ENCODE results near the gene TNS1. TPM values are rescaled to one million over a fixed set of nuclear protein-coding genes. Genes with fewer than 3 reads are reported as not detected.

TNS1 gene
- total RNA-seq, 4 donors from 2014 or later = 23.1 to 156 (median 81.1) TPM

DNA sequence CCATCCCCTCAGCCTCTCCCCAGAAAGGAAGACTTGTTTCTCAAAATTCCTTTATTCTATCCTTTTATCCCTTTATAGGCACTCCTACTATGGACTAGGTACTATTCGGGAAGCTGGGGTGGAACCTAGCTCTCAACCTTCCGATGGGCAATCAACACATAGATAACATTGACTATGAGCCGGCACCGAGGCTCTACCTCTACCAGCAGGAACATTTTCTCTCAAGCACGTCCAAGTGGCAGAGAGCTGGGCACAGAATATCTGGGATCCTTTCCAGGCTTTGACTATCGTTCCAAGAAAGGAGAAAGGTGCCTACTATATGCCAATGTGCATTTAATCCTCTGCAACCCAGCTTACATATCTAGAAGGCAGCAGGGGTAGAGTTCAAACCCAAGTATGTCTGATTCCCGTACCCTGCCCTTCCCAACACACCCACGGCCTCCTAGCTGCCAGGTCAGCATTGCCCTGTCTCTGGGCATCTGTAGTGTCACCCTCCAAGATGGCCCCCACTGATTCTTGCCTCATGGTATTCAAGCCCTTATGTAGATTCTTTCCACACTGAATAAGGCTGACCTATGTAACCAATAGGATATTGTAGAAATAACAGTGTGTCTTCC is 28.3 kb downstream of the TNS1 start:
- no peaks in the 10 kb centered on the region for H3K36me3 ChIP-seq
- H3K4me1 ChIP-seq = peaks cover 0 to 21% (median 0%) of the 10 kb centered on the region in 4 donors
- peak overlapping the region in 1 of 4 donors; percentile 45 for H3K27ac ChIP-seq
- no peak overlapping the region for H3K4me3 ChIP-seq
- no peaks in the 10 kb centered on the region for H3K9me3 ChIP-seq
- TF ChIP-seq POLR2A (IDR thresholded peaks at IDR 0.05) = no peak
- TF ChIP-seq, protein P1, sequence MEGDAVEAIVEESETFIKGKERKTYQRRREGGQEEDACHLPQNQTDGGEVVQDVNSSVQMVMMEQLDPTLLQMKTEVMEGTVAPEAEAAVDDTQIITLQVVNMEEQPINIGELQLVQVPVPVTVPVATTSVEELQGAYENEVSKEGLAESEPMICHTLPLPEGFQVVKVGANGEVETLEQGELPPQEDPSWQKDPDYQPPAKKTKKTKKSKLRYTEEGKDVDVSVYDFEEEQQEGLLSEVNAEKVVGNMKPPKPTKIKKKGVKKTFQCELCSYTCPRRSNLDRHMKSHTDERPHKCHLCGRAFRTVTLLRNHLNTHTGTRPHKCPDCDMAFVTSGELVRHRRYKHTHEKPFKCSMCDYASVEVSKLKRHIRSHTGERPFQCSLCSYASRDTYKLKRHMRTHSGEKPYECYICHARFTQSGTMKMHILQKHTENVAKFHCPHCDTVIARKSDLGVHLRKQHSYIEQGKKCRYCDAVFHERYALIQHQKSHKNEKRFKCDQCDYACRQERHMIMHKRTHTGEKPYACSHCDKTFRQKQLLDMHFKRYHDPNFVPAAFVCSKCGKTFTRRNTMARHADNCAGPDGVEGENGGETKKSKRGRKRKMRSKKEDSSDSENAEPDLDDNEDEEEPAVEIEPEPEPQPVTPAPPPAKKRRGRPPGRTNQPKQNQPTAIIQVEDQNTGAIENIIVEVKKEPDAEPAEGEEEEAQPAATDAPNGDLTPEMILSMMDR (IDR thresholded peaks at IDR 0.05) = no peak
- peak in 1 of 3 donors; percentile 17 for DNase-seq
- H3K27me3 ChIP-seq = no peaks in the 10 kb centered on the region

DNA sequence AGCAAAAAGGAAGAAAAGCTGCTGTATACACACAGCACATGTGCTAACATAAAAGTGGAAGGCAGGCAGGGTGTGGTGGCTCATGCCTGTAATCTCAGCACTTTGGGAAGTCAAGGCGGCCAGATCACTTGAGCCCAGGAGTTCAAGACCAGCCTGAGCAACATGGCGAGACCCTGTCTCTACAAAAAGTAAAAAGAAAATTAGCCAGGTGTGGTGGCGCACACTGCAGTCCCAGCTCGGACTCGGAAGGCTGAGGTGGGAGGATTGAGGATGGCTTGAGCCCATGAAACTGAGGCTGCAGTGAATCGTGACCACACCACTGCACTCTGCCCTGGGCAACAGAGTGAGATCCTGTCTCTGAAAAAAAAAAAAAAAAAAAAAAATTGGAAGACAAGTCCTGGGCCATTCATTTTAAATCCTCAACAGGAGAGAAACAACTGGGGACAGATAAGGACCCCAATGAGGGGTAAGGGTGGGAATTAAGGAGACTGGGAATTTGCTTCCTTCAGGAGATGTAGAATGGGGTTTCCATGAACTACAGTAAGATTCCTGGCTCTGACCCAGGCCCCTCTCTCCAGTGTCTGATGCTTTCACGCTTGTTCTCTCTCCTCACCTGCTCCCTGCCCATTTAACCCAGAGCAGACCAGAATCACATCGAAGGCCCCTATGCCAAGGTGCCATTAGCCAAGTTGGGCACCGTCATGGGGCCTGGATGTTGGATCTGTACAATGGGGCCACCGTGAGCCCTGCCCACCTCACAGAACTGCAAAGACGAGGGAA is 29.6 kb downstream of the TNS1 start:
- Histone ChIP-seq H3K4me3 (no peak overlapping the region), H3K9me3 (no peaks in the 10 kb centered on the region), H3K36me3 (no peaks in the 10 kb centered on the region), H3K27ac (peak overlapping the region in 2 of 4 donors; percentile 46 to 59), H3K4me1 (peaks cover 0 to 8% (median 0%) of the 10 kb centered on the region in 4 donors), H3K27me3 (no peaks in the 10 kb centered on the region)
- DNase-seq = peak in 1 of 3 donors; percentile 38
- TF ChIP-seq, protein P1 (IDR thresholded peaks at IDR 0.05) = no peak
- TF ChIP-seq POLR2A (IDR thresholded peaks at IDR 0.05) = no peak

DNA sequence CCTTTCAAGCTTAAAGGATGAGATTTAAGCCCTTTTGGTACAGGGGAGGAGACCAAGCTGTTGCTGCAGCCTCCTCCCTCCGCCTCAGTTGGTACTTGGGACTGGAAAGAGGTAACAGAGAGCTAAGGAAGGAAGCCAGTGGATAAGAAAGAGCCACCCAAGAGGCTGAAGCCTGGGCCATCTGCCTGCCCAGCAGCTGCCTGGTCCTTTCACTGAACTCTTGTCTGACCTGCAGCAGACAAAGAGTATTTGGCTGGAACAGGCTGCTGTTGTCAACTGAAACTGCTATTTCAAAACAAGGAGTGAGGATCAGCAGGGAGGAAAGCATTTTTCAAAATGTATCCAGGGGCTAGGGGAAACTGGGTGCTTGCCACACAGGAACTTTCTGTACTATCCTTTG is 30.3 kb downstream of the TNS1 start:
- Histone ChIP-seq H3K4me1 (peaks cover 0 to 6% (median 0%) of the 10 kb centered on the region in 4 donors), H3K27me3 (no peaks in the 10 kb centered on the region), H3K36me3 (no peaks in the 10 kb centered on the region), H3K27ac (peak overlapping the region in 1 of 4 donors; percentile 59), H3K9me3 (no peaks in the 10 kb centered on the region), H3K4me3 (no peak overlapping the region)
- TF ChIP-seq POLR2A (IDR thresholded peaks at IDR 0.05) = no peak
- TF ChIP-seq, protein P1 (IDR thresholded peaks at IDR 0.05) = no peak
- peak in 1 of 3 donors; percentile 44 for DNase-seq

DNA sequence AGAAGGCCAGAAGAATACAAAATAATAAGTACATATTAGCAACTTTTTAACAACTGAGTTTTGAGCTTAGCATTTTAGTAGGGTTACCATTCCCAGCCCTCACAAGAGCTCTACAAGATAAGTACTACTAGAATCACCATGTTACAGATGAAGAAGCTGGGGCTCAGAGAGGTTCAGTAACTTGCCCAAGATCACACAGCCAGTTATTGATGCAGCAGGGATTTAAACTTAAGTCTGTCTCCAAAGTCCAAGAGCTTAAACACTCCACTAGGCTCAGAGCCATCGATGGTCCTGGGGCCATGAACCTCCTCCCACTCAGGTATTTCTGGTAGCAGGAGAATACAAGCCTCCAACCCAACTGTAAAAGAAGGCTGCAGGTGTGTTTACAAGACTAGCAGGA is 30.8 kb downstream of the TNS1 start:
- Histone ChIP-seq H3K9me3 (no peaks in the 10 kb centered on the region), H3K27ac (peak overlapping the region in 1 of 4 donors; percentile 59), H3K27me3 (no peaks in the 10 kb centered on the region), H3K4me1 (peaks cover 0 to 6% (median 0%) of the 10 kb centered on the region in 4 donors), H3K4me3 (no peak overlapping the region), H3K36me3 (no peaks in the 10 kb centered on the region)
- TF ChIP-seq POLR2A (IDR thresholded peaks at IDR 0.05) = no peak
- TF ChIP-seq, protein P1 (IDR thresholded peaks at IDR 0.05) = no peak
- DNase-seq = no peak

DNA sequence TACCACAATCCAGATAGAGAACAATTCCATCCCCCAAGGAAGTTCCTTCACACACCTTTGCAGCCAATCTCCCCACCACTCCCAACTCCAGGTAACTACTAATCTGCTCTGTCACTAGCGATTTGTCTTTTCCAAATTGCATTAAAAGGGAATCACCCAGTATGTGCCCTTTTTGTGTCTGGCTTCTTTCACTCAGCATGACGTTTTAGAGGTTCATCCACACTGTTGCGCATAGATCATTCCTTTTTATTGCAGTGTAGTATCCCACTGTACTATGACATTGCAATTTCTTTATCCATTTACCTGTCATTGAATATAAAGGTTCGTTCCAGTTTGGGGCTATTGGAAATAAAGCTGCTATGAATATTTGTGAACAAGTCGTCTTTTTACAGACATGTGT is 31.6 kb downstream of the TNS1 start:
- TF ChIP-seq, protein P1 (IDR thresholded peaks at IDR 0.05) = no peak
- TF ChIP-seq POLR2A (IDR thresholded peaks at IDR 0.05) = no peak
- Histone ChIP-seq H3K9me3 (no peaks in the 10 kb centered on the region), H3K36me3 (no peaks in the 10 kb centered on the region), H3K4me3 (no peak overlapping the region), H3K27me3 (no peaks in the 10 kb centered on the region), H3K27ac (no peak overlapping the region), H3K4me1 (peaks cover 0 to 6% (median 0%) of the 10 kb centered on the region in 4 donors)
- no peak for DNase-seq

All from Peyer's patch (tissue), 4 donors.